Neuronal stem cell (in vitro differentiated cells): ENCODE data around the gene ZNF581.
A peak's percentile ranks its signal among the peaks of the same experiment; 100 is the strongest.

Experiments used
- DNase-seq: peaks from one replicate; pipeline ENCODE4 v3.0.0-alpha.2; 2013; ENCODE audit warnings: low spot score
- H2AFZ ChIP-seq: one replicate; pipeline ENCODE4 v1.6.1; 2013; ENCODE audit warnings: mild to moderate bottlenecking, low read length, inconsistent platforms
- H2AK5ac ChIP-seq: 2 replicates; pipeline ENCODE4 v1.6.1; 2013; ENCODE audit warnings: low read depth, mild to moderate bottlenecking, inconsistent platforms, low read length, moderate library complexity, mixed read lengths
- H2BK120ac ChIP-seq: 2 replicates; pipeline ENCODE4 v1.6.1; 2013; ENCODE audit warnings: low read depth, mild to moderate bottlenecking, inconsistent platforms, low read length, moderate library complexity, mixed read lengths
- H2BK12ac ChIP-seq: one replicate; pipeline ENCODE4 v1.6.1; 2013; ENCODE audit warnings: low read length, inconsistent platforms
- H2BK15ac ChIP-seq: 2 replicates; pipeline ENCODE4 v1.6.1; 2013; ENCODE audit warnings: mild to moderate bottlenecking, low read length, inconsistent platforms, mixed read lengths
- H2BK5ac ChIP-seq: one replicate; pipeline ENCODE4 v1.6.1; 2013; ENCODE audit warnings: inconsistent platforms, mild to moderate bottlenecking, low read length, moderate library complexity
- H3K14ac ChIP-seq: one replicate; pipeline ENCODE4 v1.6.1; 2013; ENCODE audit warnings: low read length, inconsistent platforms
- H3K18ac ChIP-seq: 2 replicates; pipeline ENCODE4 v1.6.1; 2013; ENCODE audit warnings: low read length, inconsistent platforms
- H3K23ac ChIP-seq: 2 replicates; pipeline ENCODE4 v1.6.1; 2013; ENCODE audit warnings: low read depth, mild to moderate bottlenecking, mixed read lengths, low read length, inconsistent platforms; ENCODE audit not compliant: poor library complexity
- H3K27ac ChIP-seq: replicated peaks from 3 replicates; pipeline ENCODE4 v1.5.1; 2013; ENCODE audit warnings: low read length, inconsistent platforms
- H3K27me3 ChIP-seq, 3 experiments: 2 replicates each; pipeline ENCODE4 v1.6.1; 2013; ENCODE audit warnings: low read length in 3 of 3, mild to moderate bottlenecking in 2 of 3, inconsistent platforms in 1 of 3, low read depth in 1 of 3, mixed read lengths in 1 of 3, moderate library complexity in 1 of 3; ENCODE audit not compliant: control insufficient read depth in 3 of 3, insufficient read depth in 3 of 3
- H3K36me3 ChIP-seq, 2 donors: replicated peaks in 1 of 2; 2 replicates each; pipeline ENCODE4 v1.6.1; 2013; ENCODE audit warnings: low read length in 2 of 2; ENCODE audit not compliant: control insufficient read depth in 2 of 2, insufficient read depth in 2 of 2
- H3K4ac ChIP-seq: 2 replicates; pipeline ENCODE4 v1.6.1; 2013; ENCODE audit warnings: inconsistent platforms, mild to moderate bottlenecking, low read length, moderate library complexity
- H3K4me1 ChIP-seq, 2 donors: 1 replicate in 1 of 2; 2 replicates in 1 of 2; pipeline ENCODE4 v1.6.1; 2013; ENCODE audit warnings: low read length in 2 of 2, low read depth in 1 of 2; ENCODE audit not compliant: control insufficient read depth in 2 of 2, insufficient read depth in 1 of 2
- H3K4me2 ChIP-seq: one replicate; pipeline ENCODE4 v1.6.1; 2013; ENCODE audit warnings: mild to moderate bottlenecking, low read length, inconsistent platforms; ENCODE audit not compliant: insufficient read depth, poor library complexity, severe bottlenecking
- H3K4me3 ChIP-seq, 2 donors: 2 replicates each; pipeline ENCODE4 v1.5.1; 2013; ENCODE audit warnings: low read length in 2 of 2, mild to moderate bottlenecking in 2 of 2, inconsistent platforms in 1 of 2, moderate library complexity in 1 of 2
- H3K79me1 ChIP-seq: one replicate; pipeline ENCODE4 v1.6.1; 2013; ENCODE audit warnings: low read depth, mild to moderate bottlenecking, inconsistent platforms, low read length, moderate library complexity
- H3K9ac ChIP-seq: one replicate; pipeline ENCODE4 v1.6.1; 2013; ENCODE audit warnings: mild to moderate bottlenecking, low read depth, low read length, inconsistent platforms; ENCODE audit not compliant: poor library complexity
- H3K9me3 ChIP-seq, 2 donors: replicated peaks in 1 of 2; 2 replicates each; pipeline versions ENCODE3 to v1.6.1; 2013; ENCODE audit warnings: low read length in 2 of 2, mild to moderate bottlenecking in 2 of 2, inconsistent platforms in 1 of 2, low read depth in 1 of 2, mixed read lengths in 1 of 2, moderate library complexity in 1 of 2; ENCODE audit not compliant: control insufficient read depth in 2 of 2, insufficient read depth in 1 of 2
- H4K8ac ChIP-seq: one replicate; pipeline ENCODE4 v1.6.1; 2013; ENCODE audit warnings: low read depth, mild to moderate bottlenecking, inconsistent platforms, low read length, moderate library complexity
- H4K91ac ChIP-seq: one replicate; pipeline ENCODE4 v1.6.1; 2013; ENCODE audit warnings: low read length, low read depth, mild to moderate bottlenecking, inconsistent platforms; ENCODE audit not compliant: poor library complexity
- WGBS, 2 donors: extraction: QIAGEN DNeasy Blood & Tissue Kit; methylation state at CpG; one replicate each; pipeline ENCODE4 v1.1.7; 2013; ENCODE audit warnings: missing lambda C conversion rate in 2 of 2, mixed read lengths in 1 of 2; ENCODE audit not compliant: insufficient read length in 2 of 2, insufficient replicate concordance in 1 of 2; ENCODE audit errors: extremely low coverage in 2 of 2; 5-methylcytosine and 5-hydroxymethylcytosine counted together

The ZNF581 gene

DNA sequence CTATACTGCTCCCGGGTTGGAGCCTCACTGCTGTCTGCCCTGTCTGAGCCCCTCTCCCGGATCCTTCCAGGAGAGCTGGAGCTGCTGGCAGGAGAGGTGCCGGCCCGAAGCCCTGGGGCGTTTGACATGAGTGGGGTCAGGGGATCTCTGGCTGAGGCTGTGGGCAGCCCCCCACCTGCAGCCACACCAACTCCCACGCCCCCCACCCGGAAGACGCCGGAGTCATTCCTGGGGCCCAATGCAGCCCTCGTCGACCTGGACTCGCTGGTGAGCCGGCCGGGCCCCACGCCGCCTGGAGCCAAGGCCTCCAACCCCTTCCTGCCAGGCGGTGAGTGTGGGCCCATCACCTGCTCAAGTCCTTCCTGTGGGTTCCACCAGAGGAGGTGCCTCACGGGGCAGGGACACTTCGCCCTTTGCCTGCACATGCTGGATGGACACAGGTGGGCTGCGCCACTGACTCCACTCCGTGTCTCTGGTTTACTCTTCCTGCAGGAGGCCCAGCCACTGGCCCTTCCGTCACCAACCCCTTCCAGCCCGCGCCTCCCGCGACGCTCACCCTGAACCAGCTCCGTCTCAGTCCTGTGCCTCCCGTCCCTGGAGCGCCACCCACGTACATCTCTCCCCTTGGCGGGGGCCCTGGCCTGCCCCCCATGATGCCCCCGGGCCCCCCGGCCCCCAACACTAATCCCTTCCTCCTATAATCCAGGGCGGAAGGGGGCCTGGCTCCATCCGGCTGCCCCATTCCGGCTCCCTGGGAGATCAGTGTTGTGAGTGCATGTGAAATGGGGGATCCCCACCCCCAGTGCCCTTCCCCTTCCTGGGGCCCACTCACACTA is 51.4 kb downstream of the ZNF581 start:
- no peak overlapping the region for H4K8ac ChIP-seq
- no peak overlapping the region for H2BK15ac ChIP-seq
- no peak overlapping the region for H3K27ac ChIP-seq
- H3K4me1 ChIP-seq, result no peaks in the 10 kb centered on the region
- no peak overlapping the region for H4K91ac ChIP-seq
- no peak overlapping the region for H2BK120ac ChIP-seq
- H2AFZ ChIP-seq, result no peak overlapping the region
- peak overlapping the region in 1 of 2 donors; percentile 63 for H3K4me3 ChIP-seq
- H2AK5ac ChIP-seq, result no peak overlapping the region
- no peak overlapping the region for H3K4me2 ChIP-seq
- no peak for DNase-seq
- H3K4ac ChIP-seq, result no peak overlapping the region
- H3K23ac ChIP-seq, result no peak overlapping the region
- H3K9ac ChIP-seq, result no peak overlapping the region
- H3K36me3 ChIP-seq, result peaks cover 42 to 86% of the 10 kb centered on the region in 2 donors
- peak overlapping the region; percentile 13 for H2BK5ac ChIP-seq
- no peak overlapping the region for H2BK12ac ChIP-seq
- no peak overlapping the region for H3K14ac ChIP-seq
- no peaks in the 10 kb centered on the region for H3K9me3 ChIP-seq
- no peaks in the 10 kb centered on the region for H3K27me3 ChIP-seq
- no CpG with 5 or more reads among the region's 37 CpGs for WGBS, 2 donors
- H3K79me1 ChIP-seq, result peaks cover 16% of the 10 kb centered on the region
- H3K18ac ChIP-seq, result no peak overlapping the region
